ENCODE measurements around the gene THOC6.
"Not testable (repeated sequence)": the region's sequence is repeated elsewhere in the genome, so short reads cannot be mapped to it uniquely, and the experiment has no call there.

Gene THOC6

GRCh38 chr16:3035289-3035971, 11.6 kb downstream of the THOC6 start:
- DNase-seq: no peak

GRCh38 chr16:3035972-3036725, 12.3 kb downstream of the THOC6 start:
- no peak for DNase-seq

- no peak for DNase-seq
Observed at GRCh38 chr16:3036726-3037315, 13.0 kb downstream of the THOC6 start, which contains the start of gene BICDL2. TSS of gene BICDL2 (minus strand) at chr16:3036944. CDS start at chr16:3035496, 1,448 bp downstream.

GRCh38 chr16:3038256-3038655, 14.4 kb downstream of the THOC6 start:
- no peak for DNase-seq

- DNase-seq: no peak
Observed at GRCh38 chr16:3038896-3039295, 15.1 kb downstream of the THOC6 start.

- DNase-seq: no peak
Observed at GRCh38 chr16:3042376-3042775, 18.5 kb downstream of the THOC6 start.

- DNase-seq: no peak
Observed at GRCh38 chr16:3044708-3045107, 20.9 kb downstream of the THOC6 start.

- DNase-seq: no peak
Observed at GRCh38 chr16:3045758-3046640, 22.2 kb downstream of the THOC6 start, which contains the start of gene MMP25. TSS of gene MMP25 (plus strand) at chr16:3046561. CDS start at chr16:3046918, 357 bp downstream.

GRCh38 chr16:3046641-3047386, 23.0 kb downstream of the THOC6 start:
- DNase-seq: no peak

GRCh38 chr16:3047387-3047720, 23.5 kb downstream of the THOC6 start:
- no peak for DNase-seq

GRCh38 chr16:3049921-3050481, 26.2 kb downstream of the THOC6 start:
- no peak for DNase-seq

- DNase-seq: no peak
Observed at GRCh38 chr16:3050487-3050886, 26.7 kb downstream of the THOC6 start.

- no peak for DNase-seq
Observed at GRCh38 chr16:3051009-3051408, 27.2 kb downstream of the THOC6 start.

GRCh38 chr16:3051494-3051893, 27.7 kb downstream of the THOC6 start:
- DNase-seq: no peak

- DNase-seq: not testable (repeated sequence)
Observed at GRCh38 chr16:3052571-3053329, 28.9 kb downstream of the THOC6 start.

- not testable (repeated sequence) for DNase-seq
Observed at GRCh38 chr16:3053330-3053710, 29.5 kb downstream of the THOC6 start.

- DNase-seq: no peak
Observed at GRCh38 chr16:3054965-3055733, 31.3 kb downstream of the THOC6 start.

- not testable (repeated sequence) for DNase-seq
Observed at GRCh38 chr16:3055734-3056115, 31.9 kb downstream of the THOC6 start.

- DNase-seq: no peak
Observed at GRCh38 chr16:3056336-3057180, 32.7 kb downstream of the THOC6 start.

All from effector CD8-positive, alpha-beta T cell (primary cell).